GM12878 (cell line): ENCODE data around the gene INSIG1. TPM values are rescaled to one million over a fixed set of nuclear protein-coding genes. Genes with fewer than 3 reads are reported as not detected.

Source experiments
- ATAC-seq: fragments of 200-7000 bp; cut with Tn5 transposase; 3 replicates; pipeline ENCODE4 v1.9.1; 2020; ENCODE audit warnings: mild to moderate bottlenecking, moderate library complexity
- BruUV-seq: library from RNA; stranded (reverse); fragments of 400-500 nt; replicated peaks from 2 replicates; lab custom pipeline; 2021; lab: Mats Ljungman, UMichigan
- CTCF ChIA-PET: fragments of 300-600 bp; sonication (Branson Sonifier 250); formaldehyde crosslinking; extraction: SDS; loops from one replicate; lab custom pipeline; 2021; ENCODE audit warnings: inconsistent platforms; lab: Yijun Ruan, JAX
- POLR2A ChIA-PET: fragments of 350-600 bp; formaldehyde crosslinking; extraction: SDS; loops from one replicate; lab custom pipeline; 2021; ENCODE audit warnings: inconsistent platforms; lab: Charles Lee
- RAD21 ChIA-PET: fragments of 300-600 bp; sonication (Branson Sonifier 250); formaldehyde crosslinking; loops from one replicate; lab custom pipeline; 2023; ENCODE audit warnings: antibody characterized with exemption; ENCODE audit not compliant: unreplicated experiment; lab: Charles Lee
- SMC1A ChIA-PET: fragments of 300-600 bp; sonication (Branson Sonifier 250); formaldehyde crosslinking; loops from one replicate; lab custom pipeline; 2023; ENCODE audit not compliant: unreplicated experiment, uncharacterized antibody; lab: Charles Lee
- DNase-seq: peaks from one replicate; pipeline ENCODE4 v3.0.0-alpha.2; 2011; ENCODE audit warnings: low read depth, low spot score
- FAIRE-seq: peaks from 3 replicates; lab custom pipeline; 2011; peaks lifted over from hg19 to GRCh38; lab: Jason Lieb, UNC
- H2AFZ ChIP-seq: 2 replicates; pipeline ENCODE4 v1.6.0; 2011; ENCODE audit warnings: low read depth, low read length, control low read depth; ENCODE audit not compliant: control insufficient read depth
- H3K27ac ChIP-seq: 2 replicates; pipeline ENCODE4 v1.5.1; 2011; ENCODE audit warnings: control low read depth; ENCODE audit not compliant: control insufficient read depth, insufficient read depth
- H3K27me3 ChIP-seq, 2 experiments: replicated peaks in 1 of 2; 2 replicates each; pipeline versions ENCODE4 v1.6.0 to v1.6.1; 2011; ENCODE audit warnings: low read length in 1 of 2; ENCODE audit not compliant: control insufficient read depth in 2 of 2, insufficient read depth in 2 of 2
- H3K36me3 ChIP-seq, 2 experiments: 2 replicates each; pipeline ENCODE4 v1.5.1; 2011; ENCODE audit warnings: low read length in 1 of 2; ENCODE audit not compliant: control insufficient read depth in 2 of 2, insufficient read depth in 2 of 2
- H3K4me1 ChIP-seq: 2 replicates; pipeline ENCODE4 v1.6.1; 2011; ENCODE audit warnings: mild to moderate bottlenecking, low read length, moderate library complexity, mixed read lengths; ENCODE audit not compliant: control insufficient read depth, insufficient read depth
- H3K4me2 ChIP-seq: 2 replicates; pipeline ENCODE4 v1.6.0; 2011; ENCODE audit warnings: control low read depth; ENCODE audit not compliant: control insufficient read depth, insufficient read depth
- H3K4me3 ChIP-seq: fragments of 200-600 bp; sonication (generic); 2 replicates; pipeline ENCODE4 v1.5.1; 2016
- H3K79me2 ChIP-seq: 2 replicates; pipeline ENCODE4 v1.6.0; 2011; ENCODE audit warnings: low read length; ENCODE audit not compliant: control insufficient read depth, insufficient read depth
- H3K9ac ChIP-seq: 2 replicates; pipeline ENCODE4 v1.8.0; 2011; ENCODE audit warnings: low read length, control low read depth, mixed read lengths; ENCODE audit not compliant: control insufficient read depth, insufficient read depth
- H3K9me3 ChIP-seq: replicated peaks from 3 replicates; pipeline ENCODE4 v1.5.1; 2011; ENCODE audit warnings: mild to moderate bottlenecking, low read length; ENCODE audit not compliant: control insufficient read depth, insufficient read depth
- H4K20me1 ChIP-seq: 2 replicates; pipeline ENCODE4 v1.6.0; 2011; ENCODE audit not compliant: control insufficient read depth, insufficient read depth
- BACH1 ChIP-seq: fragments of 450-650 bp; IDR thresholded peaks from 2 replicates; pipeline ENCODE4 v1.6.1; 2017; ENCODE audit warnings: mild to moderate bottlenecking, borderline replicate concordance
- EZH2 ChIP-seq: IDR thresholded peaks from 2 replicates; pipeline ENCODE4 v1.6.1; 2012; ENCODE audit warnings: low read depth, mild to moderate bottlenecking, control low read depth, inconsistent platforms, low read length, borderline replicate concordance; ENCODE audit not compliant: control insufficient read depth
- FOXM1 ChIP-seq: IDR thresholded peaks from 2 replicates; pipeline ENCODE4 v1.6.1; 2012; ENCODE audit warnings: low read depth, mild to moderate bottlenecking, inconsistent platforms, low read length, moderate library complexity
- KDM1A ChIP-seq: fragments of 200-600 bp; sonication (generic); IDR thresholded peaks from 2 replicates; pipeline ENCODE4 v1.6.1; 2016; ENCODE audit warnings: borderline replicate concordance
- MXI1 ChIP-seq: fragments of 150-350 bp; IDR thresholded peaks from 2 replicates; pipeline ENCODE4 v1.6.1; 2011; ENCODE audit warnings: low read depth, mild to moderate bottlenecking, inconsistent platforms, low read length, improper control_type of control experiment
- NFIC ChIP-seq: IDR thresholded peaks from 2 replicates; pipeline ENCODE4 v1.6.1; 2012; ENCODE audit warnings: low read depth, mild to moderate bottlenecking, inconsistent platforms, low read length, moderate library complexity
- NFXL1 ChIP-seq: fragments of 450-650 bp; IDR thresholded peaks from 2 replicates; pipeline ENCODE4 v1.6.1; 2017; ENCODE audit warnings: antibody characterized with exemption, mild to moderate bottlenecking, borderline replicate concordance
- NR2C2 ChIP-seq: IDR thresholded peaks from 2 replicates; pipeline ENCODE4 v1.6.1; 2011; ENCODE audit warnings: borderline replicate concordance, low read depth; ENCODE audit not compliant: control insufficient read depth, insufficient read length
- SMC3 ChIP-seq: IDR thresholded peaks from 2 replicates; pipeline ENCODE4 v1.6.1; 2011; ENCODE audit warnings: low read length, improper control_type of control experiment, borderline replicate concordance
- YY1 ChIP-seq: IDR thresholded peaks from 2 replicates; pipeline ENCODE4 v1.6.1; 2011; ENCODE audit warnings: low read depth, mild to moderate bottlenecking, low read length
- ZNF622 ChIP-seq: fragments of 450-650 bp; IDR thresholded peaks from 2 replicates; pipeline ENCODE4 v1.6.1; 2017; ENCODE audit warnings: mild to moderate bottlenecking, inconsistent platforms
- WGBS: methylation state at CpG from one replicate; pipeline ENCODE4 v1.1.6; 2016; ENCODE audit warnings: low lambda C conversion rate; ENCODE audit not compliant: insufficient replicate concordance, insufficient coverage; ENCODE audit errors: missing lambda C conversion rate; 5-methylcytosine and 5-hydroxymethylcytosine counted together
- in situ Hi-C: fragments of 300-500 bp; cut with MboI; formaldehyde crosslinking; loops from 9 replicates; pipeline ENCODE4 v1.14.3; 2018; ENCODE audit warnings: mixed read lengths
- intact Hi-C: fragments of 100-400 bp; cut with micrococcal nuclease; formaldehyde crosslinking; loops from one replicate; pipeline ENCODE4 v1.14.2; 2022; ENCODE audit not compliant: unreplicated experiment
- polyA plus RNA-seq, 11 experiments: library from polyadenylated mRNA; depleted of rRNA in 4 of 11; unstranded in 6 of 11; stranded (reverse) in 5 of 11; fragments of >200 nt; fragmentation: Nextera tagmentation in 4 of 11; fragmentation: Illumina TruSeq in 1 of 11; extraction: Ambion mirVana in 4 of 11; extraction: Trizol in 1 of 11; gene quantifications; 1 replicate in 1 of 11; 2 replicates in 10 of 11; pipeline versions ENCODE4 v1.2.1 to v1.2.3, GENCODE V29; 2011 to 2016; ENCODE audit warnings: inconsistent platforms in 2 of 11, missing spikeins in 2 of 11, low read depth in 1 of 11
- total RNA-seq, 4 experiments: library from RNA; depleted of rRNA in 3 of 4; stranded (reverse); fragments of >200 nt in 3 of 4; fragmentation: Illumina TruSeq in 1 of 4; extraction: Trizol in 1 of 4; gene quantifications; 2 replicates each; pipeline versions ENCODE4 v1.2.1 to v1.2.3, GENCODE V29; 2013 to 2021
- TF ChIP-seq, protein P1 (sequence below): fragments of 450-650 bp; IDR thresholded peaks from 2 replicates; pipeline ENCODE4 v1.6.1; 2017; ENCODE audit warnings: borderline replicate concordance
- TF ChIP-seq, protein P2 (sequence below): fragments of 450-650 bp; conservative IDR thresholded peaks from 2 replicates; pipeline ENCODE4 v1.6.1; 2017; ENCODE audit warnings: mild to moderate bottlenecking, moderate library complexity
- TF ChIP-seq, protein P3 (sequence below): fragments of 450-650 bp; IDR thresholded peaks from 2 replicates; pipeline ENCODE4 v1.6.1; 2018; ENCODE audit warnings: borderline replicate concordance, mild to moderate bottlenecking; ENCODE audit not compliant: partially characterized antibody

INSIG1 gene
- total and polyA plus RNA-seq, 10 of the 15 experiments (the other 5 are each of a cell fraction or from before 2014, with no cell fraction given): 29.6 to 168 (median 91.1) TPM

- TF ChIP-seq BACH1 (no peak), NR2C2 (no peak)
Observed at GRCh38 chr7:155324918-155325235, 27.2 kb downstream of the INSIG1 start (continued).

GRCh38 chr7:155326385-155326784 lies 28.7 kb downstream of the INSIG1 start:
- POLR2A ChIA-PET: no interaction called here
- Histone ChIP-seq H2AFZ (no peak overlapping the region), H4K20me1 (no peaks in the 10 kb centered on the region), H3K4me3 (no peak overlapping the region), H3K9ac (no peak overlapping the region), H3K27ac (no peak overlapping the region), H3K79me2 (no peaks in the 10 kb centered on the region), H3K4me1 (no peaks in the 10 kb centered on the region), H3K9me3 (peaks cover 15% of the 10 kb centered on the region; the same call in 2 of the 3 replicates), H3K36me3 (no peaks in the 10 kb centered on the region), H3K4me2 (no peak overlapping the region), H3K27me3 (no peaks in the 10 kb centered on the region)
- BruUV-seq: no TSS peak
- CTCF ChIA-PET: interaction anchor here (0.8 kb wide), 1 partner anchor 30 kb away, joined by 3 read pairs; no protein-coding TSS in a partner anchor
- FAIRE-seq (no peak), DNase-seq (no peak), ATAC-seq (no peak)
- SMC1A ChIA-PET: no interaction called here
- RAD21 ChIA-PET: no interaction called here
- intact Hi-C loops (no loop called here), in situ Hi-C loops (no loop called here)
- 25% methylated on average over 9 of the region's 9 CpGs for WGBS
- TF ChIP-seq EZH2 (no peak), KDM1A (no peak), FOXM1 (no peak), YY1 (no peak), SMC3 (no peak), NFIC (no peak), NFXL1 (no peak), MXI1 (no peak), ZNF622 (no peak)
- TF ChIP-seq, protein P1, sequence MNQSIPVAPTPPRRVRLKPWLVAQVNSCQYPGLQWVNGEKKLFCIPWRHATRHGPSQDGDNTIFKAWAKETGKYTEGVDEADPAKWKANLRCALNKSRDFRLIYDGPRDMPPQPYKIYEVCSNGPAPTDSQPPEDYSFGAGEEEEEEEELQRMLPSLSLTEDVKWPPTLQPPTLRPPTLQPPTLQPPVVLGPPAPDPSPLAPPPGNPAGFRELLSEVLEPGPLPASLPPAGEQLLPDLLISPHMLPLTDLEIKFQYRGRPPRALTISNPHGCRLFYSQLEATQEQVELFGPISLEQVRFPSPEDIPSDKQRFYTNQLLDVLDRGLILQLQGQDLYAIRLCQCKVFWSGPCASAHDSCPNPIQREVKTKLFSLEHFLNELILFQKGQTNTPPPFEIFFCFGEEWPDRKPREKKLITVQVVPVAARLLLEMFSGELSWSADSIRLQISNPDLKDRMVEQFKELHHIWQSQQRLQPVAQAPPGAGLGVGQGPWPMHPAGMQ: no peak
- TF ChIP-seq, protein P2, sequence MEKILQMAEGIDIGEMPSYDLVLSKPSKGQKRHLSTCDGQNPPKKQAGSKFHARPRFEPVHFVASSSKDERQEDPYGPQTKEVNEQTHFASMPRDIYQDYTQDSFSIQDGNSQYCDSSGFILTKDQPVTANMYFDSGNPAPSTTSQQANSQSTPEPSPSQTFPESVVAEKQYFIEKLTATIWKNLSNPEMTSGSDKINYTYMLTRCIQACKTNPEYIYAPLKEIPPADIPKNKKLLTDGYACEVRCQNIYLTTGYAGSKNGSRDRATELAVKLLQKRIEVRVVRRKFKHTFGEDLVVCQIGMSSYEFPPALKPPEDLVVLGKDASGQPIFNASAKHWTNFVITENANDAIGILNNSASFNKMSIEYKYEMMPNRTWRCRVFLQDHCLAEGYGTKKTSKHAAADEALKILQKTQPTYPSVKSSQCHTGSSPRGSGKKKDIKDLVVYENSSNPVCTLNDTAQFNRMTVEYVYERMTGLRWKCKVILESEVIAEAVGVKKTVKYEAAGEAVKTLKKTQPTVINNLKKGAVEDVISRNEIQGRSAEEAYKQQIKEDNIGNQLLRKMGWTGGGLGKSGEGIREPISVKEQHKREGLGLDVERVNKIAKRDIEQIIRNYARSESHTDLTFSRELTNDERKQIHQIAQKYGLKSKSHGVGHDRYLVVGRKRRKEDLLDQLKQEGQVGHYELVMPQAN: no peak
- TF ChIP-seq, protein P3, sequence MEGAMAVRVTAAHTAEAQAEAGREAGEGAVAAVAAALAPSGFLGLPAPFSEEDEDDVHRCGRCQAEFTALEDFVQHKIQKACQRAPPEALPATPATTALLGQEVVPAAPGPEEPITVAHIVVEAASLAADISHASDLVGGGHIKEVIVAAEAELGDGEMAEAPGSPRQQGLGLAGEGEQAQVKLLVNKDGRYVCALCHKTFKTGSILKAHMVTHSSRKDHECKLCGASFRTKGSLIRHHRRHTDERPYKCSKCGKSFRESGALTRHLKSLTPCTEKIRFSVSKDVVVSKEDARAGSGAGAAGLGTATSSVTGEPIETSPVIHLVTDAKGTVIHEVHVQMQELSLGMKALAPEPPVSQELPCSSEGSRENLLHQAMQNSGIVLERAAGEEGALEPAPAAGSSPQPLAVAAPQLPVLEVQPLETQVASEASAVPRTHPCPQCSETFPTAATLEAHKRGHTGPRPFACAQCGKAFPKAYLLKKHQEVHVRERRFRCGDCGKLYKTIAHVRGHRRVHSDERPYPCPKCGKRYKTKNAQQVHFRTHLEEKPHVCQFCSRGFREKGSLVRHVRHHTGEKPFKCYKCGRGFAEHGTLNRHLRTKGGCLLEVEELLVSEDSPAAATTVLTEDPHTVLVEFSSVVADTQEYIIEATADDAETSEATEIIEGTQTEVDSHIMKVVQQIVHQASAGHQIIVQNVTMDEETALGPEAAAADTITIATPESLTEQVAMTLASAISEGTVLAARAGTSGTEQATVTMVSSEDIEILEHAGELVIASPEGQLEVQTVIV: no peak
